ENCODE data around the gene UTP15. TPM values are rescaled to one million over a fixed set of nuclear protein-coding genes. Genes with fewer than 3 reads are reported as not detected.
A peak's percentile ranks its signal among the peaks of the same experiment; 100 is the strongest.

UTP15 gene
- polyA plus RNA-seq, 1 of the 3 experiments (the other 2 are of a cell fraction), result 10.2 TPM

GRCh38 chr5:73544429-73545402 lies 20.8 kb upstream of the UTP15 start:
- no peak overlapping the region for H3K9ac ChIP-seq
- POLR2A ChIA-PET, result no interaction called here
- no peaks in the 10 kb centered on the region for H3K9me2 ChIP-seq
- no peak overlapping the region for H3K27ac ChIP-seq (ENCODE audit: low read depth in 2 of 2, low read length in 1 of 2)
- 67% methylated on average over 9 of the region's 9 CpGs for WGBS (ENCODE audit: low lambda C conversion rate)
- TF ChIP-seq SIN3A (IDR thresholded peaks at IDR 0.05; ENCODE audit: borderline replicate concordance, low read depth, low read length), result no peak
- TF ChIP-seq MXI1 (IDR thresholded peaks at IDR 0.05; ENCODE audit: low read depth, low read length), result no peak
- TF ChIP-seq TAF1 (IDR thresholded peaks at IDR 0.05; ENCODE audit: borderline replicate concordance, low read depth, low read length), result no peak
- TF ChIP-seq NRF1 (IDR thresholded peaks at IDR 0.05; ENCODE audit: low read depth, low read length), result no peak
- no peak for TF ChIP-seq USF2 (IDR thresholded peaks at IDR 0.05; ENCODE audit: borderline replicate concordance, low read depth, low read length)
- no peak for TF ChIP-seq RAD21 (IDR thresholded peaks at IDR 0.05; ENCODE audit: low read length)
- no peak for TF ChIP-seq FOXJ3 (CRISPR knock-in tag; IDR thresholded peaks at IDR 0.05)
- CTCF ChIA-PET, result no interaction called here
- no peaks in the 10 kb centered on the region for H3K9me3 ChIP-seq
- peaks cover 6% of the 10 kb centered on the region for H3F3A ChIP-seq (replicated peaks; ENCODE audit: insufficient read depth)
- H4K20me1 ChIP-seq (ENCODE audit: insufficient read depth), result no peaks in the 10 kb centered on the region
- H3K79me2 ChIP-seq (ENCODE audit: insufficient read depth), result no peaks in the 10 kb centered on the region
- no peak overlapping the region for H3K4me2 ChIP-seq
- H2AFZ ChIP-seq (ENCODE audit: low read depth), result no peak overlapping the region
- no peak overlapping the region for H3K4me3 ChIP-seq (ENCODE audit: low read depth in 2 of 2, low read length in 1 of 2)
- no peaks in the 10 kb centered on the region for H3K27me3 ChIP-seq (ENCODE audit: insufficient read depth)
- H3K36me3 ChIP-seq (replicated peaks in 1 of 2; ENCODE audit: control insufficient read depth in 1 of 2, insufficient read depth in 2 of 2, low read length in 1 of 2), result no peaks in the 10 kb centered on the region
- peak; percentile 21 for DNase-seq
- H3K4me1 ChIP-seq (ENCODE audit: control insufficient read depth in 1 of 2, insufficient read depth in 2 of 2, low read depth in 1 of 2, low read length in 1 of 2), result no peaks in the 10 kb centered on the region

- no peaks in the 10 kb centered on the region for H3K79me2 ChIP-seq (ENCODE audit: insufficient read depth)
- no peaks in the 10 kb centered on the region for H3K4me1 ChIP-seq (ENCODE audit: control insufficient read depth in 1 of 2, insufficient read depth in 2 of 2, low read depth in 1 of 2, low read length in 1 of 2)
- H3K9me3 ChIP-seq, result no peaks in the 10 kb centered on the region
- H3K9ac ChIP-seq, result no peak overlapping the region
- WGBS (ENCODE audit: low lambda C conversion rate), result 50% methylated on average over 1 of the region's 1 CpG
- H3K4me2 ChIP-seq, result no peak overlapping the region
- DNase-seq, result no peak
- no peaks in the 10 kb centered on the region for H3K27me3 ChIP-seq (ENCODE audit: insufficient read depth)
- no peaks in the 10 kb centered on the region for H3K9me2 ChIP-seq
- CTCF ChIA-PET, result interaction anchor here (2.8 kb wide), 1 partner anchor 8 kb away, joined by 13 read pairs; no protein-coding TSS in a partner anchor
- POLR2A ChIA-PET, result no interaction called here
- H4K20me1 ChIP-seq (ENCODE audit: insufficient read depth), result no peaks in the 10 kb centered on the region
- H3F3A ChIP-seq (replicated peaks; ENCODE audit: insufficient read depth), result no peaks in the 10 kb centered on the region
- no peak overlapping the region for H3K27ac ChIP-seq (ENCODE audit: low read depth in 2 of 2, low read length in 1 of 2)
- no peak overlapping the region for H2AFZ ChIP-seq (ENCODE audit: low read depth)
- no peak overlapping the region for H3K4me3 ChIP-seq (ENCODE audit: low read depth in 2 of 2, low read length in 1 of 2)
- no peaks in the 10 kb centered on the region for H3K36me3 ChIP-seq (replicated peaks in 1 of 2; ENCODE audit: control insufficient read depth in 1 of 2, insufficient read depth in 2 of 2, low read length in 1 of 2)
- no peak for TF ChIP-seq EP300 (IDR thresholded peaks at IDR 0.05; ENCODE audit: borderline replicate concordance in 1 of 2, low read depth in 1 of 2, low read length in 1 of 2)
- TF ChIP-seq RFX5 (IDR thresholded peaks at IDR 0.05; ENCODE audit: low read length), result no peak
- TF ChIP-seq RCOR1 (IDR thresholded peaks at IDR 0.05; ENCODE audit: low read length), result no peak
- no peak for TF ChIP-seq EZH2phosphoT487 (IDR thresholded peaks at IDR 0.05; ENCODE audit: borderline replicate concordance, low read depth)
- TF ChIP-seq IRF3 (IDR thresholded peaks at IDR 0.05; ENCODE audit: low read depth, low read length), result no peak
- TF ChIP-seq CHD2 (IDR thresholded peaks at IDR 0.05; ENCODE audit: low read length, partially characterized antibody), result no peak
- TF ChIP-seq MEF2A (IDR thresholded peaks at IDR 0.05; ENCODE audit: borderline replicate concordance, low read depth), result no peak
- no peak for TF ChIP-seq REST (IDR thresholded peaks at IDR 0.05; ENCODE audit: low read depth, low read length)
- no peak for TF ChIP-seq GATA2 (CRISPR knock-in tag; IDR thresholded peaks at IDR 0.05)
- TF ChIP-seq ELF1 (IDR thresholded peaks at IDR 0.05), result no peak
- TF ChIP-seq FOXJ3 (CRISPR knock-in tag; IDR thresholded peaks at IDR 0.05), result no peak
- no peak for TF ChIP-seq CTCF (IDR thresholded peaks at IDR 0.05)
- no peak for TF ChIP-seq FOSL2 (IDR thresholded peaks at IDR 0.05; ENCODE audit: borderline replicate concordance, low read depth)
Measured at GRCh38 chr5:73545403-73545779, 20.2 kb upstream of the UTP15 start.
